Measurements from ENCODE around the gene RAPGEF2.
"Not testable (repeated sequence)": the region's sequence is repeated elsewhere in the genome, so short reads cannot be mapped to it uniquely, and the experiment has no call there.

- not testable (repeated sequence) for TF ChIP-seq NFRKB (IDR thresholded peaks at IDR 0.05); BHLHE40 (IDR thresholded peaks at IDR 0.05; ENCODE audit: borderline replicate concordance); SUZ12 (IDR thresholded peaks at IDR 0.05); ELF4 (IDR thresholded peaks at IDR 0.05)
Observed at GRCh38 chr4:159077018-159077417, 25.9 kb upstream of the RAPGEF2 start.
